GM23248 (cell line): ENCODE data around the gene EIF2B1.

ENCODE experiments used
- EZH2 ChIP-seq: fragments of 200-600 bp; sonication (generic); IDR thresholded peaks from 2 replicates; pipeline ENCODE4 v1.6.1; 2018; ENCODE audit warnings: antibody characterized with exemption, mild to moderate bottlenecking; ENCODE audit not compliant: insufficient read depth, poor library complexity, severe bottlenecking
- EZH2phosphoT487 ChIP-seq: fragments of 200-600 bp; sonication (generic); IDR thresholded peaks from 2 replicates; pipeline ENCODE4 v1.6.1; 2018; ENCODE audit warnings: antibody characterized with exemption, moderate library complexity, mild to moderate bottlenecking, low read depth; ENCODE audit not compliant: insufficient read depth

GRCh38 chr12:123667771-123668170 is 34.3 kb upstream of the EIF2B1 start:
- no peak for TF ChIP-seq EZH2
- no peak for TF ChIP-seq EZH2phosphoT487
